Measurements from ENCODE around the gene CAPN7.

Gene CAPN7

GRCh38 chr3:15301761-15302160, 95.7 kb downstream of the CAPN7 start:
- no peak for DNase-seq

All from T-helper 1 cell (primary cell).